NCI-H748 (cell line): ENCODE measurements around the gene MAMDC4.

ENCODE experiments used
- DNase-seq: peaks from one replicate; lab custom pipeline; 2025; ENCODE audit not compliant: unreplicated experiment; lab: John Stamatoyannopoulos, UW

The MAMDC4 gene

GRCh38 chr9:136886610-136887597, 34.8 kb downstream of the MAMDC4 start:
- DNase-seq: peak; percentile 67

GRCh38 chr9:136888454-136888853, 36.3 kb downstream of the MAMDC4 start:
- DNase-seq: no peak

- DNase-seq: no peak
Measured at GRCh38 chr9:136889858-136890257, 37.7 kb downstream of the MAMDC4 start.

GRCh38 chr9:136890661-136891060, 38.5 kb downstream of the MAMDC4 start:
- no peak for DNase-seq

- DNase-seq: no peak
Measured at GRCh38 chr9:136896027-136896426, 43.9 kb downstream of the MAMDC4 start.

- DNase-seq: no peak
Measured at GRCh38 chr9:136898483-136899100, 46.4 kb downstream of the MAMDC4 start.

- DNase-seq: no peak
Measured at GRCh38 chr9:136899196-136899595, 47.0 kb downstream of the MAMDC4 start.

GRCh38 chr9:136900556-136900955, 48.4 kb downstream of the MAMDC4 start:
- no peak for DNase-seq

GRCh38 chr9:136900988-136901515, 48.9 kb downstream of the MAMDC4 start:
- no peak for DNase-seq

GRCh38 chr9:136901516-136902258, 49.5 kb downstream of the MAMDC4 start:
- no peak for DNase-seq

GRCh38 chr9:136902259-136902821, 50.2 kb downstream of the MAMDC4 start:
- DNase-seq: no peak

GRCh38 chr9:136903041-136903554, 51.0 kb downstream of the MAMDC4 start:
- no peak for DNase-seq

- no peak for DNase-seq
Measured at GRCh38 chr9:136906266-136906665, 54.1 kb downstream of the MAMDC4 start.

- no peak for DNase-seq
Measured at GRCh38 chr9:136907011-136907914, 55.1 kb downstream of the MAMDC4 start.
